ENCODE results near the gene XIAP.

GRCh38 chrX:123814343-123814742 is 45.5 kb upstream of the XIAP start:
- TF ChIP-seq, protein P1, sequence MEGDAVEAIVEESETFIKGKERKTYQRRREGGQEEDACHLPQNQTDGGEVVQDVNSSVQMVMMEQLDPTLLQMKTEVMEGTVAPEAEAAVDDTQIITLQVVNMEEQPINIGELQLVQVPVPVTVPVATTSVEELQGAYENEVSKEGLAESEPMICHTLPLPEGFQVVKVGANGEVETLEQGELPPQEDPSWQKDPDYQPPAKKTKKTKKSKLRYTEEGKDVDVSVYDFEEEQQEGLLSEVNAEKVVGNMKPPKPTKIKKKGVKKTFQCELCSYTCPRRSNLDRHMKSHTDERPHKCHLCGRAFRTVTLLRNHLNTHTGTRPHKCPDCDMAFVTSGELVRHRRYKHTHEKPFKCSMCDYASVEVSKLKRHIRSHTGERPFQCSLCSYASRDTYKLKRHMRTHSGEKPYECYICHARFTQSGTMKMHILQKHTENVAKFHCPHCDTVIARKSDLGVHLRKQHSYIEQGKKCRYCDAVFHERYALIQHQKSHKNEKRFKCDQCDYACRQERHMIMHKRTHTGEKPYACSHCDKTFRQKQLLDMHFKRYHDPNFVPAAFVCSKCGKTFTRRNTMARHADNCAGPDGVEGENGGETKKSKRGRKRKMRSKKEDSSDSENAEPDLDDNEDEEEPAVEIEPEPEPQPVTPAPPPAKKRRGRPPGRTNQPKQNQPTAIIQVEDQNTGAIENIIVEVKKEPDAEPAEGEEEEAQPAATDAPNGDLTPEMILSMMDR (IDR thresholded peaks at IDR 0.05) = no peak
- TF ChIP-seq POLR2A (IDR thresholded peaks at IDR 0.05) = no peak
